SK-N-SH treated with all-trans-retinoic acid at 6 μM for 48 hours (cell line): ENCODE data around the gene AARSD1.

Source experiments
- ATAC-seq: fragments of 200-7000 bp; cut with Tn5 transposase; 3 replicates; pipeline ENCODE4 v1.9.1; 2020; ENCODE audit warnings: mild to moderate bottlenecking, moderate library complexity
- ARNTL ChIP-seq: fragments of 450-650 bp; formaldehyde crosslinking; IDR thresholded peaks from 2 replicates; pipeline ENCODE4 v1.5.0; 2020; ENCODE audit warnings: low read depth, mild to moderate bottlenecking, moderate library complexity, borderline replicate concordance
- BACH2 ChIP-seq: fragments of 250-450 bp; sonication (Bioruptor Pico); IDR thresholded peaks from 2 replicates; pipeline ENCODE4 v1.9.0; 2021; ENCODE audit warnings: mild to moderate bottlenecking, borderline replicate concordance
- CREB5 ChIP-seq: fragments of 250-450 bp; sonication (Bioruptor Pico); IDR thresholded peaks from 2 replicates; pipeline ENCODE4 v1.5.1; 2020; ENCODE audit warnings: low read depth, mild to moderate bottlenecking, moderate library complexity
- CSDC2 ChIP-seq: fragments of 250-450 bp; sonication (Bioruptor Pico); IDR thresholded peaks from 2 replicates; pipeline ENCODE4 v1.5.0; 2020; ENCODE audit warnings: mild to moderate bottlenecking, moderate library complexity
- CSRNP3 ChIP-seq: fragments of 250-450 bp; sonication (Bioruptor Pico); IDR thresholded peaks from 2 replicates; pipeline ENCODE4 v1.5.1; 2021; ENCODE audit warnings: mild to moderate bottlenecking, moderate library complexity
- ESRRG ChIP-seq: fragments of 250-450 bp; sonication (Bioruptor Pico); IDR thresholded peaks from 2 replicates; pipeline ENCODE4 v1.6.1; 2021; ENCODE audit warnings: mild to moderate bottlenecking
- GLIS3 ChIP-seq: fragments of 250-450 bp; sonication (Bioruptor Pico); IDR thresholded peaks from 2 replicates; pipeline ENCODE4 v1.5.0; 2020; ENCODE audit warnings: mild to moderate bottlenecking, moderate library complexity
- ISL1 ChIP-seq: fragments of 250-450 bp; sonication (Bioruptor Pico); IDR thresholded peaks from 2 replicates; pipeline ENCODE4 v2.1.2; 2022; ENCODE audit warnings: mild to moderate bottlenecking, moderate library complexity
- OSR1 ChIP-seq: fragments of 250-450 bp; sonication (Bioruptor Pico); IDR thresholded peaks from 2 replicates; pipeline ENCODE4 v1.8.0; 2022; ENCODE audit warnings: moderate library complexity, mild to moderate bottlenecking, inconsistent platforms
- PPARA ChIP-seq: fragments of 250-450 bp; sonication (Bioruptor Pico); IDR thresholded peaks from 2 replicates; pipeline ENCODE4 v1.5.0; 2020; ENCODE audit warnings: mild to moderate bottlenecking, borderline replicate concordance
- RARB ChIP-seq: fragments of 250-450 bp; sonication (Bioruptor Pico); IDR thresholded peaks from 2 replicates; pipeline ENCODE4 v1.8.0; 2021; ENCODE audit warnings: mild to moderate bottlenecking, moderate library complexity
- SNAI2 ChIP-seq: fragments of 250-450 bp; sonication (Bioruptor Pico); IDR thresholded peaks from 2 replicates; pipeline ENCODE4 v1.5.0; 2020; ENCODE audit warnings: mild to moderate bottlenecking, moderate library complexity
- TCF4 ChIP-seq: fragments of 250-450 bp; sonication (Bioruptor Pico); IDR thresholded peaks from 2 replicates; pipeline ENCODE4 v1.8.0; 2021; ENCODE audit warnings: mild to moderate bottlenecking, moderate library complexity, borderline replicate concordance
- TOX ChIP-seq: fragments of 250-450 bp; sonication (Bioruptor Pico); IDR thresholded peaks from 2 replicates; pipeline ENCODE4 v1.8.0; 2021; ENCODE audit warnings: mild to moderate bottlenecking, moderate library complexity, borderline replicate concordance
- TSHZ2 ChIP-seq: fragments of 250-450 bp; sonication (Bioruptor Pico); IDR thresholded peaks from 2 replicates; pipeline ENCODE4 v1.5.0; 2020; ENCODE audit warnings: mild to moderate bottlenecking, moderate library complexity
- ZC3H10 ChIP-seq: fragments of 250-450 bp; sonication (Bioruptor Pico); IDR thresholded peaks from 2 replicates; pipeline ENCODE4 v1.5.1; 2021; ENCODE audit warnings: mild to moderate bottlenecking, moderate library complexity
- ZFP3 ChIP-seq: fragments of 250-450 bp; sonication (Bioruptor Pico); IDR thresholded peaks from 2 replicates; pipeline ENCODE4 v1.5.0; 2020; ENCODE audit warnings: mild to moderate bottlenecking, moderate library complexity
- ZFP30 ChIP-seq: fragments of 450-650 bp; formaldehyde crosslinking; IDR thresholded peaks from 2 replicates; pipeline ENCODE4 v1.5.0; 2022; ENCODE audit warnings: mild to moderate bottlenecking, moderate library complexity
- ZNF565 ChIP-seq: fragments of 450-650 bp; formaldehyde crosslinking; conservative IDR thresholded peaks from 2 replicates; pipeline ENCODE4 v1.5.0; 2020; ENCODE audit warnings: low read depth, mild to moderate bottlenecking, moderate library complexity
- ZNF70 ChIP-seq: fragments of 450-650 bp; formaldehyde crosslinking; IDR thresholded peaks from 2 replicates; pipeline ENCODE4 v1.5.0; 2020; ENCODE audit warnings: mild to moderate bottlenecking, moderate library complexity
- ZNF8 ChIP-seq: fragments of 450-650 bp; formaldehyde crosslinking; IDR thresholded peaks from 2 replicates; pipeline ENCODE4 v1.5.0; 2020; ENCODE audit warnings: mild to moderate bottlenecking, moderate library complexity
- TF ChIP-seq, protein P1 (sequence below): fragments of 250-450 bp; sonication (Bioruptor Pico); IDR thresholded peaks from 2 replicates; pipeline ENCODE4 v1.8.0; 2021; ENCODE audit warnings: low read depth, mild to moderate bottlenecking, moderate library complexity, borderline replicate concordance
- TF ChIP-seq, protein P2 (sequence below): fragments of 250-450 bp; sonication (Bioruptor Pico); IDR thresholded peaks from 2 replicates; pipeline ENCODE4 v1.8.0; 2020; ENCODE audit warnings: mild to moderate bottlenecking, moderate library complexity, borderline replicate concordance

The AARSD1 gene

DNA sequence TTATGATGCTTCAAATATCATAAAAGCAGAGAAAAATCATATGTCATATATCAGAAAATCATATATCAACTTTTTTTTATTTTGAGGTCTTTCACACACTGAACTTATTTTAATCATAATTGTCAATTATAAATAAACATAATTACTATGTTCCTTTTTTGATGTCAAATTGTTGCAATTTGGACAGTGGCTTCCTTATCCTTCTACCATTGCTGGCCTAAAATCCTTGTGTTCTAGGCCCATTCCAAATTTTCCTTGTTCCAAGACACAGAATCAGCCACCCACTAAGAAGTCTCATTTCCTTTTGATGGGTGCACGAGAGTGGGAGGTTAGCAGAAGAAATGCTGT is 34.8 kb downstream of the AARSD1 start:
- no peak for ATAC-seq
- TF ChIP-seq CREB5 (no peak), SNAI2 (CRISPR knock-in tag) (no peak), TSHZ2 (CRISPR knock-in tag) (no peak), ZFP3 (CRISPR knock-in tag) (no peak), ZFP30 (no peak)

- ATAC-seq, result peak; percentile 89
- TF ChIP-seq, protein P1, sequence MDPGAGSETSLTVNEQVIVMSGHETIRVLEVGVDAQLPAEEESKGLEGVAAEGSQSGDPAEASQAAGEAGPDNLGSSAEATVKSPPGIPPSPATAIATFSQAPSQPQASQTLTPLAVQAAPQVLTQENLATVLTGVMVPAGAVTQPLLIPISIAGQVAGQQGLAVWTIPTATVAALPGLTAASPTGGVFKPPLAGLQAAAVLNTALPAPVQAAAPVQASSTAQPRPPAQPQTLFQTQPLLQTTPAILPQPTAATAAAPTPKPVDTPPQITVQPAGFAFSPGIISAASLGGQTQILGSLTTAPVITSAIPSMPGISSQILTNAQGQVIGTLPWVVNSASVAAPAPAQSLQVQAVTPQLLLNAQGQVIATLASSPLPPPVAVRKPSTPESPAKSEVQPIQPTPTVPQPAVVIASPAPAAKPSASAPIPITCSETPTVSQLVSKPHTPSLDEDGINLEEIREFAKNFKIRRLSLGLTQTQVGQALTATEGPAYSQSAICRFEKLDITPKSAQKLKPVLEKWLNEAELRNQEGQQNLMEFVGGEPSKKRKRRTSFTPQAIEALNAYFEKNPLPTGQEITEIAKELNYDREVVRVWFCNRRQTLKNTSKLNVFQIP (CRISPR knock-in tag), result no peak
- TF ChIP-seq RARB (CRISPR knock-in tag) (no peak), ISL1 (CRISPR knock-in tag) (no peak), BACH2 (CRISPR knock-in tag) (no peak)
These were observed 35.3 kb downstream of the AARSD1 start for GRCh38 chr17:42928714-42929496.

- ATAC-seq, result no peak
These were observed 39.4 kb downstream of the AARSD1 start for GRCh38 chr17:42924891-42925290.

More at GRCh38 chr17:42924891-42925290, 39.4 kb downstream of the AARSD1 start:
- TF ChIP-seq ZNF8 (CRISPR knock-in tag), result no peak
- no peak for TF ChIP-seq CSDC2 (CRISPR knock-in tag)
- TF ChIP-seq ESRRG, result no peak
- no peak for TF ChIP-seq TCF4 (CRISPR knock-in tag)
- TF ChIP-seq CREB5, result no peak
- TF ChIP-seq ZNF70 (CRISPR knock-in tag), result no peak
- TF ChIP-seq, protein P2, sequence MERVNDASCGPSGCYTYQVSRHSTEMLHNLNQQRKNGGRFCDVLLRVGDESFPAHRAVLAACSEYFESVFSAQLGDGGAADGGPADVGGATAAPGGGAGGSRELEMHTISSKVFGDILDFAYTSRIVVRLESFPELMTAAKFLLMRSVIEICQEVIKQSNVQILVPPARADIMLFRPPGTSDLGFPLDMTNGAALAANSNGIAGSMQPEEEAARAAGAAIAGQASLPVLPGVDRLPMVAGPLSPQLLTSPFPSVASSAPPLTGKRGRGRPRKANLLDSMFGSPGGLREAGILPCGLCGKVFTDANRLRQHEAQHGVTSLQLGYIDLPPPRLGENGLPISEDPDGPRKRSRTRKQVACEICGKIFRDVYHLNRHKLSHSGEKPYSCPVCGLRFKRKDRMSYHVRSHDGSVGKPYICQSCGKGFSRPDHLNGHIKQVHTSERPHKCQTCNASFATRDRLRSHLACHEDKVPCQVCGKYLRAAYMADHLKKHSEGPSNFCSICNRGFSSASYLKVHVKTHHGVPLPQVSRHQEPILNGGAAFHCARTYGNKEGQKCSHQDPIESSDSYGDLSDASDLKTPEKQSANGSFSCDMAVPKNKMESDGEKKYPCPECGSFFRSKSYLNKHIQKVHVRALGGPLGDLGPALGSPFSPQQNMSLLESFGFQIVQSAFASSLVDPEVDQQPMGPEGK (CRISPR knock-in tag), result no peak
- no peak for TF ChIP-seq CSRNP3 (CRISPR knock-in tag)
- TF ChIP-seq TSHZ2 (CRISPR knock-in tag), result no peak
- TF ChIP-seq GLIS3 (CRISPR knock-in tag), result no peak
- TF ChIP-seq, protein P1 (CRISPR knock-in tag), result no peak
- no peak for TF ChIP-seq ZC3H10 (CRISPR knock-in tag)
- no peak for TF ChIP-seq PPARA (CRISPR knock-in tag)
- no peak for TF ChIP-seq ZFP3 (CRISPR knock-in tag)
- TF ChIP-seq OSR1 (CRISPR knock-in tag), result no peak
- TF ChIP-seq BACH2 (CRISPR knock-in tag), result no peak
- TF ChIP-seq SNAI2 (CRISPR knock-in tag), result no peak
- no peak for TF ChIP-seq ARNTL
- TF ChIP-seq ZNF565 (CRISPR knock-in tag), result no peak
- TF ChIP-seq TOX, result no peak
- TF ChIP-seq, all 23 proteins: peak for 0
